ENCODE data around the gene FOS.

Gene FOS

GRCh38 chr14:75317148-75317547 lies 38.5 kb downstream of the FOS start:
- Histone ChIP-seq H3K9me3 (ENCODE audit: control insufficient read depth, insufficient read depth, low read depth, low read length) (no peaks in the 10 kb centered on the region), H3K4me1 (ENCODE audit: control insufficient read depth, insufficient read depth, low read length) (0 out of 2 replicates have a peak, but pooled peaks cover 2% of the 10 kb centered on the region), H3K36me3 (ENCODE audit: control insufficient read depth in 2 of 2, insufficient read depth in 1 of 2, low read length in 2 of 2) (no peaks in the 10 kb centered on the region), H3K27ac (ENCODE audit: extremely low read depth, low read depth, low read length) (no peak overlapping the region), H3K4me3 (ENCODE audit: low read depth, low read length) (no peak overlapping the region)
- ChIA-PET POLR2A (no interaction called here), CTCF (interaction anchor here (0.7 kb wide), 2 partner anchors 92 to 1187 kb away, joined by 3 read pairs; no protein-coding TSS in a partner anchor)
- no peak for TF ChIP-seq ZNF654 (tag by site-specific recombination; IDR thresholded peaks at IDR 0.05; ENCODE audit: low read depth)
- TF ChIP-seq ZNF148 (tag by site-specific recombination; IDR thresholded peaks at IDR 0.05; ENCODE audit: borderline replicate concordance): no peak

GRCh38 chr14:75318353-75318752 lies 39.7 kb downstream of the FOS start:
- H3K4me1 ChIP-seq (ENCODE audit: control insufficient read depth, insufficient read depth, low read length): 0 out of 2 replicates have a peak, but pooled peaks cover 2% of the 10 kb centered on the region
- TF ChIP-seq ZNF677 (tag by site-specific recombination; IDR thresholded peaks at IDR 0.05): no peak
- TF ChIP-seq ZNF335 (tag by site-specific recombination; conservative IDR thresholded peaks at IDR 0.05): no peak
- no peak for TF ChIP-seq ZNF660 (tag by site-specific recombination; IDR thresholded peaks at IDR 0.05)
- TF ChIP-seq ZNF544 (tag by site-specific recombination; IDR thresholded peaks at IDR 0.05): no peak
- TF ChIP-seq ZNF585B (tag by site-specific recombination; IDR thresholded peaks at IDR 0.05): no peak
- no peak for TF ChIP-seq AEBP2 (tag by site-specific recombination; IDR thresholded peaks at IDR 0.05; ENCODE audit: borderline replicate concordance)
- no peak for TF ChIP-seq ZNF174 (tag by site-specific recombination; IDR thresholded peaks at IDR 0.05)
- no peak for TF ChIP-seq RBAK (tag by site-specific recombination; IDR thresholded peaks at IDR 0.05)
- no peak for TF ChIP-seq ZNF629 (tag by site-specific recombination; IDR thresholded peaks at IDR 0.05)
- TF ChIP-seq ZBTB48 (tag by site-specific recombination; IDR thresholded peaks at IDR 0.05): no peak
- H3K36me3 ChIP-seq (ENCODE audit: control insufficient read depth in 2 of 2, insufficient read depth in 1 of 2, low read length in 2 of 2): no peaks in the 10 kb centered on the region
- CTCF ChIA-PET: no interaction called here
- no peak overlapping the region for H3K27ac ChIP-seq (ENCODE audit: extremely low read depth, low read depth, low read length)
- no peaks in the 10 kb centered on the region for H3K9me3 ChIP-seq (ENCODE audit: control insufficient read depth, insufficient read depth, low read depth, low read length)
- no peak overlapping the region for H3K4me3 ChIP-seq (ENCODE audit: low read depth, low read length)
- POLR2A ChIA-PET: no interaction called here

GRCh38 chr14:75319021-75319420 lies 40.4 kb downstream of the FOS start:
- ChIA-PET CTCF (no interaction called here), POLR2A (interaction anchor here (0.5 kb wide), 1 partner anchor 138 kb away, joined by 3 read pairs; no protein-coding TSS in a partner anchor)
- H3K4me1 ChIP-seq (ENCODE audit: control insufficient read depth, insufficient read depth, low read length): 0 out of 2 replicates have a peak, but pooled peaks cover 2% of the 10 kb centered on the region
- H3K9me3 ChIP-seq (ENCODE audit: control insufficient read depth, insufficient read depth, low read depth, low read length): no peaks in the 10 kb centered on the region
- no peak overlapping the region for H3K4me3 ChIP-seq (ENCODE audit: low read depth, low read length)
- H3K36me3 ChIP-seq (ENCODE audit: control insufficient read depth in 2 of 2, insufficient read depth in 1 of 2, low read length in 2 of 2): no peaks in the 10 kb centered on the region
- TF ChIP-seq ZNF560 (tag by site-specific recombination; IDR thresholded peaks at IDR 0.05; ENCODE audit: borderline replicate concordance) (no peak), GLI4 (tag by site-specific recombination; IDR thresholded peaks at IDR 0.05) (no peak), ZNF2 (tag by site-specific recombination; IDR thresholded peaks at IDR 0.05) (no peak), BCL11A (tag by site-specific recombination; IDR thresholded peaks at IDR 0.05; ENCODE audit: low read depth) (no peak), ZNF157 (tag by site-specific recombination; IDR thresholded peaks at IDR 0.05) (no peak), HOXA7 (CRISPR knock-in tag; IDR thresholded peaks at IDR 0.05; ENCODE audit: borderline replicate concordance) (no peak), ZNF398 (tag by site-specific recombination; IDR thresholded peaks at IDR 0.05) (no peak), ZNF133 (tag by site-specific recombination; IDR thresholded peaks at IDR 0.05) (no peak), ZNF132 (tag by site-specific recombination; IDR thresholded peaks at IDR 0.05; ENCODE audit: borderline replicate concordance) (no peak), ZNF76 (tag by site-specific recombination; IDR thresholded peaks at IDR 0.05; ENCODE audit: borderline replicate concordance, low read depth) (no peak), ZNF510 (tag by site-specific recombination; IDR thresholded peaks at IDR 0.05; ENCODE audit: insufficient replicate concordance) (no peak), ZNF561 (tag by site-specific recombination; IDR thresholded peaks at IDR 0.05; ENCODE audit: borderline replicate concordance) (no peak), KLF8 (tag by site-specific recombination; IDR thresholded peaks at IDR 0.05) (no peak), RBAK (tag by site-specific recombination; IDR thresholded peaks at IDR 0.05) (no peak), ZXDB (tag by site-specific recombination; IDR thresholded peaks at IDR 0.05) (no peak), ZNF211 (tag by site-specific recombination; IDR thresholded peaks at IDR 0.05; ENCODE audit: low read depth) (no peak)
- no peak overlapping the region for H3K27ac ChIP-seq (ENCODE audit: extremely low read depth, low read depth, low read length)
